WTC11 (cell line): ENCODE data around the gene CD1D. TPM values are rescaled to one million over a fixed set of nuclear protein-coding genes. Genes with fewer than 3 reads are reported as not detected.

Experiments
- ATAC-seq: fragments of 200-7000 bp; cut with Tn5 transposase; 2 replicates; pipeline ENCODE4 v1.10.0; 2021; ENCODE audit warnings: mild to moderate bottlenecking, moderate library complexity
- CTCF ChIA-PET: fragments of 300-600 bp; sonication (Branson Sonifier 250); formaldehyde crosslinking; loops from one replicate; lab custom pipeline; 2021; ENCODE audit warnings: antibody characterized with exemption; lab: Charles Lee
- POLR2A ChIA-PET: fragments of 350-600 bp; sonication (Branson Sonifier 250); formaldehyde crosslinking; loops from one replicate; lab custom pipeline; 2021; ENCODE audit warnings: antibody characterized with exemption; lab: Charles Lee
- DNase-seq: peaks from one replicate; pipeline ENCODE4 v3.0.0; 2021; ENCODE audit warnings: low spot score
- H3K27ac Mint-ChIP-seq: 2 replicates; pipeline ENCODE4 v1.8.0; 2021; ENCODE audit warnings: mixed read lengths
- H3K27me3 Mint-ChIP-seq: 2 replicates; pipeline ENCODE4 v1.8.0; 2021; ENCODE audit warnings: low read depth, mild to moderate bottlenecking, moderate library complexity, mixed read lengths
- H3K36me3 Mint-ChIP-seq: 2 replicates; pipeline ENCODE4 v1.8.0; 2021; ENCODE audit warnings: mixed read lengths
- H3K4me1 Mint-ChIP-seq: 2 replicates; pipeline ENCODE4 v1.8.0; 2022; ENCODE audit warnings: mixed read lengths
- H3K4me3 Mint-ChIP-seq: 2 replicates; pipeline ENCODE4 v1.8.0; 2021; ENCODE audit warnings: mild to moderate bottlenecking, moderate library complexity, mixed read lengths
- H3K9me3 Mint-ChIP-seq: 2 replicates; pipeline ENCODE4 v1.8.0; 2021; ENCODE audit warnings: mixed read lengths
- ATF1 ChIP-seq: sonication (generic); formaldehyde crosslinking; IDR thresholded peaks from 2 replicates; pipeline ENCODE4 v1.8.1; 2023; ENCODE audit warnings: mild to moderate bottlenecking, moderate library complexity, missing genetic modification reagents
- CREB1 ChIP-seq: sonication (generic); formaldehyde crosslinking; IDR thresholded peaks from 2 replicates; pipeline ENCODE4 v1.8.0; 2023; ENCODE audit warnings: mild to moderate bottlenecking, missing genetic modification reagents
- FOXK1 ChIP-seq: sonication (generic); formaldehyde crosslinking; IDR thresholded peaks from 2 replicates; pipeline ENCODE4 v1.8.0; 2022; ENCODE audit warnings: mild to moderate bottlenecking, moderate library complexity, missing genetic modification reagents
- KAT7 ChIP-seq: sonication (generic); formaldehyde crosslinking; IDR thresholded peaks from 2 replicates; pipeline ENCODE4 v1.8.1; 2023; ENCODE audit warnings: missing genetic modification reagents, mild to moderate bottlenecking, borderline replicate concordance
- NR2C2 ChIP-seq: sonication (generic); formaldehyde crosslinking; IDR thresholded peaks from 2 replicates; pipeline ENCODE4 v1.8.0; 2022; ENCODE audit warnings: mild to moderate bottlenecking, missing genetic modification reagents
- SP1 ChIP-seq: sonication (generic); formaldehyde crosslinking; conservative IDR thresholded peaks from 2 replicates; pipeline ENCODE4 v1.8.1; 2022; ENCODE audit warnings: missing genetic modification reagents
- TCF7 ChIP-seq: sonication (generic); formaldehyde crosslinking; IDR thresholded peaks from 2 replicates; pipeline ENCODE4 v1.8.0; 2022; ENCODE audit warnings: mild to moderate bottlenecking, low read depth, missing genetic modification reagents, moderate library complexity
- ZBTB21 ChIP-seq: sonication (generic); formaldehyde crosslinking; IDR thresholded peaks from 2 replicates; pipeline ENCODE4 v1.8.1; 2023; ENCODE audit warnings: mild to moderate bottlenecking, missing genetic modification reagents, borderline replicate concordance
- ZNF232 ChIP-seq: sonication (generic); formaldehyde crosslinking; IDR thresholded peaks from 2 replicates; pipeline ENCODE4 v1.8.0; 2022; ENCODE audit warnings: mild to moderate bottlenecking, missing genetic modification reagents
- ZNF396 ChIP-seq: fragments of 250-450 bp; sonication (Bioruptor Pico); IDR thresholded peaks from 2 replicates; pipeline ENCODE4 v1.8.0; 2021; ENCODE audit warnings: mild to moderate bottlenecking, moderate library complexity, borderline replicate concordance
- ZNF423 ChIP-seq: fragments of 250-450 bp; sonication (Bioruptor Pico); IDR thresholded peaks from 2 replicates; pipeline ENCODE4 v2.1.2; 2022; ENCODE audit warnings: mild to moderate bottlenecking, moderate library complexity
- total RNA-seq: library from RNA; stranded (reverse); gene quantifications from 3 replicates; pipeline ENCODE4 v1.2.3, GENCODE V29; 2021
- TF ChIP-seq, protein P1 (sequence below): sonication (generic); formaldehyde crosslinking; IDR thresholded peaks from 2 replicates; pipeline ENCODE4 v1.8.0; 2022; ENCODE audit warnings: mild to moderate bottlenecking, missing genetic modification reagents
- TF ChIP-seq, protein P2 (sequence below): sonication (generic); formaldehyde crosslinking; IDR thresholded peaks from 2 replicates; pipeline ENCODE4 v1.8.1; 2023; ENCODE audit warnings: mild to moderate bottlenecking, missing genetic modification reagents, moderate library complexity
- TF ChIP-seq, protein P3 (sequence below): sonication (generic); formaldehyde crosslinking; IDR thresholded peaks from 2 replicates; pipeline ENCODE4 v1.8.0; 2023; ENCODE audit warnings: missing genetic modification reagents
- TF ChIP-seq, protein P4 (sequence below): sonication (generic); formaldehyde crosslinking; conservative IDR thresholded peaks from 2 replicates; pipeline ENCODE4 v1.8.1; 2023; ENCODE audit warnings: mild to moderate bottlenecking, low read depth, missing genetic modification reagents, moderate library complexity
- TF ChIP-seq, protein P5 (sequence below): sonication (generic); formaldehyde crosslinking; IDR thresholded peaks from 2 replicates; pipeline ENCODE4 v1.8.0; 2022; ENCODE audit warnings: mild to moderate bottlenecking, missing genetic modification reagents
- TF ChIP-seq, protein P6 (sequence below): sonication (generic); formaldehyde crosslinking; IDR thresholded peaks from 2 replicates; pipeline ENCODE4 v1.8.1; 2022; ENCODE audit warnings: mild to moderate bottlenecking, missing genetic modification reagents, moderate library complexity, borderline replicate concordance

The CD1D gene
- total RNA-seq, 1 experiment from 2014 or later, result 4.7 TPM

DNA sequence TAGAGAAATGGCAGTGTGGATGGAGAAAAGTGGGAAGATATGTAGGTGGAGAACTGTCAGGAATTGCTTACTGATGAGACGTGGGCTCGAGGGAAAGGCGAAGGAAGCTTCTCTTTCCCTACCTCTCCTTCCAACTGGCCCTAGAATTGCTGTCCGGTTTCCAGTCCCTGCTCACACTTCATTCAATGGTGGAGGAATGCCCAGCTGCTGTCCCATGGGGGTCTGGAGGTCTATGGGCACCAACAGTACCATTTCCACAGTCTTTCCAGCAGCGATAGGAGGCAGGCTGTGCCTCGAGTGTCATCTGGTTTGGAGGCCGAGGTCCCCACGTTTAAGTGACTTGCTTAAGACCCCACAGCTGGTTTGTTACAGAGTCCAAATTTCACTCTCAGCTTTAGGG, 31.5 kb upstream of the CD1D start:
- no peak for DNase-seq
- H3K4me3 Mint-ChIP-seq, result peak overlapping the region; percentile 70
- TF ChIP-seq ATF1 (no peak), NR2C2 (no peak)
- peaks cover 78% of the 10 kb centered on the region for H3K27me3 Mint-ChIP-seq
- no peak; the same call in 1 of the 2 replicates for ATAC-seq
- H3K36me3 Mint-ChIP-seq, result no peaks in the 10 kb centered on the region
- peaks cover 12% of the 10 kb centered on the region for H3K4me1 Mint-ChIP-seq
- ChIA-PET CTCF (interaction anchor here (0.9 to 1.3 kb wide), 6 partner anchors 31 to 500 kb away, joined by 3 to 8 read pairs (median 4); no protein-coding TSS in a partner anchor), POLR2A (no interaction called here)
- peaks cover 17% of the 10 kb centered on the region for H3K9me3 Mint-ChIP-seq
- no peak overlapping the region for H3K27ac Mint-ChIP-seq

DNA sequence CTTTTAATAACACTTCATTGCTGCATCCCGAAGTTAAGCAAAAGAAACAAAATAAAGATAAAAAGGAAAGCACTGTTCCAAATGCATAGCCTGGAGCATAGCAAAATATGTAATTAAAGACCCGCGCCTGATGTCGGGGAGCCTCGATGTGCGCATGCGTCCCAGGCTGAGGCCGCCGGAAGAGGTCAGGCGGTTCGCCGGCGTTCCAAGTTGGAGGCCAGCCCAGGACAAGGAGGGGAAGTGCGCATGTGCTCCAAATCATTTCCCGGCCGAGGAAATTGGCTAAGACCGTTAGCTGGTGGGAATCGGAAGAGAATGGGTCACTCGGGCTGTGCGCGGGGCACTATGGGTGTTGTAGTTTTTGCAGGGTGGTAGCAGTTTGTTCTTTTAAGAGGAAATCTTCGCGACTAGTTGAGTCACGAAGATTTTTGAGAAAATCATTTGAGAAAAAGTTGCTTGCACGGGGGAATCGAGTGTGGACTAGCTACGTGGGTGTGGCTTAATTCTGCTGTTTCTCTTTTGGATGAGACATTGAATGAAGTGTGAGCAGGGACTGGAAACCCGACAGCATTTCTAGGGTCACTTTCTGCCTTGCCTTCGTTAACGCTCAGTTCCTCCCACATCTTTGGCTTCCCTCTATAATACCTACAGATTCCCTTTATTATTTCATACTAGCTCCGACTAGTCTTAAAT, 31.0 kb upstream of the CD1D start:
- H3K4me1 Mint-ChIP-seq, result peaks cover 17% of the 10 kb centered on the region
- TF ChIP-seq, protein P1, sequence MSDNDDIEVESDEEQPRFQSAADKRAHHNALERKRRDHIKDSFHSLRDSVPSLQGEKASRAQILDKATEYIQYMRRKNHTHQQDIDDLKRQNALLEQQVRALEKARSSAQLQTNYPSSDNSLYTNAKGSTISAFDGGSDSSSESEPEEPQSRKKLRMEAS (CRISPR knock-in tag), result peak; percentile 35; the same call in 1 of the 2 replicates
- TF ChIP-seq SP1 (CRISPR knock-in tag), result peak; percentile 59; the same call in 1 of the 2 replicates
- TF ChIP-seq, protein P2, sequence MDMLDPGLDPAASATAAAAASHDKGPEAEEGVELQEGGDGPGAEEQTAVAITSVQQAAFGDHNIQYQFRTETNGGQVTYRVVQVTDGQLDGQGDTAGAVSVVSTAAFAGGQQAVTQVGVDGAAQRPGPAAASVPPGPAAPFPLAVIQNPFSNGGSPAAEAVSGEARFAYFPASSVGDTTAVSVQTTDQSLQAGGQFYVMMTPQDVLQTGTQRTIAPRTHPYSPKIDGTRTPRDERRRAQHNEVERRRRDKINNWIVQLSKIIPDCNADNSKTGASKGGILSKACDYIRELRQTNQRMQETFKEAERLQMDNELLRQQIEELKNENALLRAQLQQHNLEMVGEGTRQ, result peak; percentile 35
- TF ChIP-seq FOXK1, result 0 out of 2 replicates have a peak, but pooled peaks have one; percentile 37
- no peak for TF ChIP-seq CREB1 (CRISPR knock-in tag)
- 0 out of 2 replicates have a peak, but pooled peaks have one; percentile 37 for TF ChIP-seq ZNF232 (CRISPR knock-in tag)
- H3K27ac Mint-ChIP-seq, result no peak overlapping the region
- peak overlapping the region; percentile 70 for H3K4me3 Mint-ChIP-seq
- DNase-seq, result peak; percentile 87
- peaks cover 17% of the 10 kb centered on the region for H3K9me3 Mint-ChIP-seq
- H3K36me3 Mint-ChIP-seq, result no peaks in the 10 kb centered on the region
- ChIA-PET POLR2A (interaction anchor here (0.6 kb wide), 1 partner anchor 25 kb away, joined by 3 read pairs; no protein-coding TSS in a partner anchor), CTCF (interaction anchor here (0.9 to 1.3 kb wide), 6 partner anchors 32 to 499 kb away, joined by 3 to 8 read pairs (median 4); no protein-coding TSS in a partner anchor)
- peaks cover 79% of the 10 kb centered on the region for H3K27me3 Mint-ChIP-seq
- peak; percentile 98 for ATAC-seq

DNA sequence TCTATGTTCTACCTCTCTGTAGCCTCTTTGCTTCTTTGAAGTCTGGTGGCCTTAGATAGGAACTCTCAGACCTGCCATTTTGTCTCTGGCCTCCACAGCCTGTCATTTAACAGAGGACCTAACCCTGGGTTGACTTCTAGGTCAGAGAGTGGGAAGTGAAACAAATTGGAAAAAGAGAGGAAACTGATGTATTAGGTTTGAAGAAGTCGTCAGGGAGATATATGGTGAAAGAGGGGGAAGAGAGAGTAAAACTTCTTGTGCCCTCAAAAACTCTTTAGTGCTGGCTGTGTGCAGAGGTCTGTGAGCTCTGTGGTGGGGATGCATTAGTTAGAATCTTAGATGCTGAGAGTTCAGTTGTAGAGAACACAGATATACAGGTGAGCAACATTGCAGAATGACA, 30.2 kb upstream of the CD1D start:
- Mint-ChIP-seq H3K4me3 (peak overlapping the region; percentile 70), H3K27ac (no peak overlapping the region)

DNA sequence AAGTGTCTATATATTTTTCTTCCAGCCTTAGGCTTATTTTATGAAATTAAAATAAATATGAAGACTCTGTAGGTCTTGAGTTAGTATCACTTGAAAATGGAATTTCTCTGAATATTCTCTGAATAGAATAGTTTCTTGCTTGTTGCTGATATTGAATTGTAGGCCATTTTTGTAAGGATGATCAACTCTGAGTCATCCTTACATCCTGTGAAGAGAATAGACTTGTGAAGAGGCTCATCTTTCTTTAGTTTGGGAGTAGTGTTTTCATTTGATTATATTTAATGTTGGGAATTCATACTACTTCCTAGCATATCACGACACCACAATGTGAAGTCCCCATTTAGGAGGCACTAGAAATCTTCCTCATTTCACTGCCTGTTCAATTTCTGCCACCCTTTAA, 27.5 kb upstream of the CD1D start:
- DNase-seq (no peak), ATAC-seq (no peak)
- ChIA-PET CTCF (no interaction called here), POLR2A (no interaction called here)
- no peak for TF ChIP-seq KAT7 (CRISPR knock-in tag)
- no peak for TF ChIP-seq ZNF396 (CRISPR knock-in tag)
- TF ChIP-seq, protein P3, sequence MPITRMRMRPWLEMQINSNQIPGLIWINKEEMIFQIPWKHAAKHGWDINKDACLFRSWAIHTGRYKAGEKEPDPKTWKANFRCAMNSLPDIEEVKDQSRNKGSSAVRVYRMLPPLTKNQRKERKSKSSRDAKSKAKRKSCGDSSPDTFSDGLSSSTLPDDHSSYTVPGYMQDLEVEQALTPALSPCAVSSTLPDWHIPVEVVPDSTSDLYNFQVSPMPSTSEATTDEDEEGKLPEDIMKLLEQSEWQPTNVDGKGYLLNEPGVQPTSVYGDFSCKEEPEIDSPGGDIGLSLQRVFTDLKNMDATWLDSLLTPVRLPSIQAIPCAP (CRISPR knock-in tag), result no peak
- TF ChIP-seq ZNF423 (CRISPR knock-in tag), result no peak
- TF ChIP-seq, protein P4, sequence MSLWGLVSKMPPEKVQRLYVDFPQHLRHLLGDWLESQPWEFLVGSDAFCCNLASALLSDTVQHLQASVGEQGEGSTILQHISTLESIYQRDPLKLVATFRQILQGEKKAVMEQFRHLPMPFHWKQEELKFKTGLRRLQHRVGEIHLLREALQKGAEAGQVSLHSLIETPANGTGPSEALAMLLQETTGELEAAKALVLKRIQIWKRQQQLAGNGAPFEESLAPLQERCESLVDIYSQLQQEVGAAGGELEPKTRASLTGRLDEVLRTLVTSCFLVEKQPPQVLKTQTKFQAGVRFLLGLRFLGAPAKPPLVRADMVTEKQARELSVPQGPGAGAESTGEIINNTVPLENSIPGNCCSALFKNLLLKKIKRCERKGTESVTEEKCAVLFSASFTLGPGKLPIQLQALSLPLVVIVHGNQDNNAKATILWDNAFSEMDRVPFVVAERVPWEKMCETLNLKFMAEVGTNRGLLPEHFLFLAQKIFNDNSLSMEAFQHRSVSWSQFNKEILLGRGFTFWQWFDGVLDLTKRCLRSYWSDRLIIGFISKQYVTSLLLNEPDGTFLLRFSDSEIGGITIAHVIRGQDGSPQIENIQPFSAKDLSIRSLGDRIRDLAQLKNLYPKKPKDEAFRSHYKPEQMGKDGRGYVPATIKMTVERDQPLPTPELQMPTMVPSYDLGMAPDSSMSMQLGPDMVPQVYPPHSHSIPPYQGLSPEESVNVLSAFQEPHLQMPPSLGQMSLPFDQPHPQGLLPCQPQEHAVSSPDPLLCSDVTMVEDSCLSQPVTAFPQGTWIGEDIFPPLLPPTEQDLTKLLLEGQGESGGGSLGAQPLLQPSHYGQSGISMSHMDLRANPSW (CRISPR knock-in tag), result no peak
- TF ChIP-seq, protein P5, sequence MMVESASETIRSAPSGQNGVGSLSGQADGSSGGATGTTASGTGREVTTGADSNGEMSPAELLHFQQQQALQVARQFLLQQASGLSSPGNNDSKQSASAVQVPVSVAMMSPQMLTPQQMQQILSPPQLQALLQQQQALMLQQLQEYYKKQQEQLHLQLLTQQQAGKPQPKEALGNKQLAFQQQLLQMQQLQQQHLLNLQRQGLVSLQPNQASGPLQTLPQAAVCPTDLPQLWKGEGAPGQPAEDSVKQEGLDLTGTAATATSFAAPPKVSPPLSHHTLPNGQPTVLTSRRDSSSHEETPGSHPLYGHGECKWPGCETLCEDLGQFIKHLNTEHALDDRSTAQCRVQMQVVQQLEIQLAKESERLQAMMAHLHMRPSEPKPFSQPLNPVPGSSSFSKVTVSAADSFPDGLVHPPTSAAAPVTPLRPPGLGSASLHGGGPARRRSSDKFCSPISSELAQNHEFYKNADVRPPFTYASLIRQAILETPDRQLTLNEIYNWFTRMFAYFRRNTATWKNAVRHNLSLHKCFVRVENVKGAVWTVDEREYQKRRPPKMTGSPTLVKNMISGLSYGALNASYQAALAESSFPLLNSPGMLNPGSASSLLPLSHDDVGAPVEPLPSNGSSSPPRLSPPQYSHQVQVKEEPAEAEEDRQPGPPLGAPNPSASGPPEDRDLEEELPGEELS (CRISPR knock-in tag), result no peak
- TF ChIP-seq, protein P6, sequence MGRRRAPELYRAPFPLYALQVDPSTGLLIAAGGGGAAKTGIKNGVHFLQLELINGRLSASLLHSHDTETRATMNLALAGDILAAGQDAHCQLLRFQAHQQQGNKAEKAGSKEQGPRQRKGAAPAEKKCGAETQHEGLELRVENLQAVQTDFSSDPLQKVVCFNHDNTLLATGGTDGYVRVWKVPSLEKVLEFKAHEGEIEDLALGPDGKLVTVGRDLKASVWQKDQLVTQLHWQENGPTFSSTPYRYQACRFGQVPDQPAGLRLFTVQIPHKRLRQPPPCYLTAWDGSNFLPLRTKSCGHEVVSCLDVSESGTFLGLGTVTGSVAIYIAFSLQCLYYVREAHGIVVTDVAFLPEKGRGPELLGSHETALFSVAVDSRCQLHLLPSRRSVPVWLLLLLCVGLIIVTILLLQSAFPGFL (CRISPR knock-in tag), result no peak
- Mint-ChIP-seq H3K36me3 (no peaks in the 10 kb centered on the region), H3K27me3 (peaks cover 52% of the 10 kb centered on the region), H3K4me1 (peaks cover 20% of the 10 kb centered on the region), H3K4me3 (no peak overlapping the region), H3K27ac (no peak overlapping the region), H3K9me3 (peaks cover 10% of the 10 kb centered on the region)

More for the DNA sequence above, 30.2 kb upstream of the CD1D start:
- Mint-ChIP-seq H3K36me3 (no peaks in the 10 kb centered on the region), H3K27me3 (peaks cover 77% of the 10 kb centered on the region), H3K4me1 (peaks cover 20% of the 10 kb centered on the region), H3K9me3 (peaks cover 17% of the 10 kb centered on the region)
- no peak for DNase-seq
- POLR2A ChIA-PET, result interaction anchor here (0.6 kb wide), 1 partner anchor 26 kb away, joined by 3 read pairs; no protein-coding TSS in a partner anchor
- no peak for TF ChIP-seq TCF7 (CRISPR knock-in tag)
- TF ChIP-seq ZBTB21, result no peak
- ATAC-seq, result no peak
- CTCF ChIA-PET, result interaction anchor here (1.1 kb wide), 1 partner anchor 202 kb away, joined by 4 read pairs; no protein-coding TSS in a partner anchor
